ENCODE measurements around the gene KIF5A. TPM values are rescaled to one million over a fixed set of nuclear protein-coding genes. Genes with fewer than 3 reads are reported as not detected.

The KIF5A gene
- total RNA-seq, 1 experiment from 2014 or later, result 0.36 TPM

GRCh38 chr12:57535764-57536596, 13.9 kb upstream of the KIF5A start:
- no peak for DNase-seq (ENCODE audit: low spot score)

- DNase-seq (ENCODE audit: low spot score), result no peak
Measured at GRCh38 chr12:57536597-57536942, 13.3 kb upstream of the KIF5A start.

- DNase-seq (ENCODE audit: low spot score), result no peak
Measured at GRCh38 chr12:57539134-57539768, 10.6 kb upstream of the KIF5A start.

- no peak for DNase-seq (ENCODE audit: low spot score)
Measured at GRCh38 chr12:57541001-57541400, 8.8 kb upstream of the KIF5A start.

GRCh38 chr12:57541717-57542116, 8.1 kb upstream of the KIF5A start:
- no peak for DNase-seq (ENCODE audit: low spot score)

GRCh38 chr12:57543581-57543980, 6.3 kb upstream of the KIF5A start:
- DNase-seq (ENCODE audit: low spot score), result peak; percentile 20

GRCh38 chr12:57545809-57546437, 3.9 kb upstream of the KIF5A start:
- peak; percentile 30 for DNase-seq (ENCODE audit: low spot score)

GRCh38 chr12:57546438-57547287, 3.2 kb upstream of the KIF5A start, which contains the start of gene DCTN2:
DCTN2 (minus strand) TSS chr12:57547192; CDS start chr12:57547063, 129 bp downstream.
- DNase-seq (ENCODE audit: low spot score), result peak; percentile 97

- DNase-seq (ENCODE audit: low spot score), result no peak
Measured at GRCh38 chr12:57547288-57548012, 2.4 kb upstream of the KIF5A start.

- no peak for DNase-seq (ENCODE audit: low spot score)
Measured at GRCh38 chr12:57548013-57548315, 1.9 kb upstream of the KIF5A start.

GRCh38 chr12:57548488-57548887, 1.4 kb upstream of the KIF5A start:
- DNase-seq (ENCODE audit: low spot score), result no peak

- no peak for DNase-seq (ENCODE audit: low spot score)
Measured at GRCh38 chr12:57549203-57549908, 488 bp upstream of the KIF5A start.

GRCh38 chr12:57550641-57551549, 1.1 kb downstream of the KIF5A start:
- DNase-seq (ENCODE audit: low spot score), result no peak

GRCh38 chr12:57551637-57552305, 1.9 kb downstream of the KIF5A start:
- no peak for DNase-seq (ENCODE audit: low spot score)

GRCh38 chr12:57552306-57552651, 2.4 kb downstream of the KIF5A start:
- no peak for DNase-seq (ENCODE audit: low spot score)

GRCh38 chr12:57552835-57553313, 3.0 kb downstream of the KIF5A start:
- peak; percentile 28 for DNase-seq (ENCODE audit: low spot score)

GRCh38 chr12:57553343-57554202, 3.7 kb downstream of the KIF5A start:
- DNase-seq (ENCODE audit: low spot score), result no peak

- no peak for DNase-seq (ENCODE audit: low spot score)
Measured at GRCh38 chr12:57554453-57554852, 4.6 kb downstream of the KIF5A start.

All from A172 (cell line).